Measurements from ENCODE around the gene OR10J4.
"Not testable (repeated sequence)": the region's sequence is repeated elsewhere in the genome, so short reads cannot be mapped to it uniquely, and the experiment has no call there.

OR10J4 gene

GRCh38 chr1:159431904-159432303, at the start of gene OR10J4:
TSS of gene OR10J4 (plus strand) at chr1:159432204.
- DNase-seq, result no peak

- no peak for DNase-seq
These were observed 25.2 kb upstream of the OR10J4 start for GRCh38 chr1:159406821-159407220.

DNA sequence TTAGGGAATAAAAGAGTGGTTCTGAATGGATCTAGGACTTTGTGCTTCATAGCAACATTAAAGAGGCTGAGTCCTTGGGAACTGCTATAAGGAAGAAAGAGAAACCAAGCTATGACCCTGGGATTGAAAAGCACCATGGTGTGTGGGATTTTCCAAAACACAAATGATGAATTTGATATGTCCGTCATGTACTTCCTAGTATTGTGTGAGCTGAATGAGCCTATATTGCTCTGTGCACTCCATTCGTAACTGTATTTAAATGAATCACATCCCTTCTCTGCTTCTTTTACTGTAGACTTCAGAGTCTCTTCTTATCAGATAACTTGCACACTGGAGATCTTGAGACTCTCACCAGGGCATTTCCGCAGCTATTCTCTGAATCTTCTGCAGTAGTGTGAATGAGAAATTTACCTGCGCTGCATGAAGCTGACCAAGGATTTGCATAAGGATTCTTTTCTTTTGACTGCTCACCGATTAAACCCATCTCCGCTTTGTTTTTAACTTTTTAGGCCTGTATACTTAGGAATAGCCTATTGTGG, 23.1 kb upstream of the OR10J4 start:
- DNase-seq, result no peak

GRCh38 chr1:159421821-159422220, 10.2 kb upstream of the OR10J4 start:
- no peak for DNase-seq

- no peak for DNase-seq
These were observed 3.5 kb upstream of the OR10J4 start for GRCh38 chr1:159428536-159428935.

GRCh38 chr1:159429074-159429861, 2.7 kb upstream of the OR10J4 start:
- DNase-seq, result no peak

DNA sequence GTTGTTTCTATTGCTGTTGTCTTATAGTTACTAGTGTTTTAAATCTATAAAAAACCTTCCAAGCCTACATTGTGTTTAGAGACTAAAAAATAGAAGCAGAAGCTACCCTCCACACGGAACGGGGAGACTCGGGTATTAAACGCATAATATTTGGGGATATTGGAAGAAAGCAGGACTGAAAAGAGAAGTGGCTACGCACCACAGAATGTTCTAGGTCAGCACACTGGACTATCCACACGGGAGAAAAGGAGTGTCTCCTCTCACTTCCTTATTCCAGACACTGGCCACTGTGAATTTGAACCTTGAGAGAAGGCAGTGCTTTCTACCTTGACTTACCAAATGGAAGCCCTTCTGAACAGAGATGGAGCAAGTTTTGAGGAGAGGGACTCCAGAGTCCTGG, 1.0 kb upstream of the OR10J4 start:
- DNase-seq, result no peak

DNA sequence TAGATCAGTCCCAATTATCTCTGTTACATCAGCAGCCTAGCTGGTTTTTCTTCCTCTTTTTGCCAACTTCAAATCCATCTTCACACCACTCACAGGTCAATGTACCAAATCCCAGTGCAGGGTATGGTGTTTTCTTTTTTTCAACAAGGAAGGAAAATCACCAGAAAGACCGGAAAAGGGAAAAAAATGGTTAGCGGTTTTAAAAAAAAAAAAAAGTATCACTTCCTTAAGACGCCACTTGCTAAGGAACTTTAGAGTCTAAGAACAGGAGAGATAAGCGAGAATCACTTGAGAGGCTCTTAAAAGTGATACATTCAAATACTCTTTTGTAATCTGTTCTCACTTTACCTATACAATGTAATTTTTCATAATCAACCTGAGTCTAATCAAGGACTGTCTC, 4.5 kb downstream of the OR10J4 start:
- DNase-seq, result no peak

- no peak for DNase-seq
These were observed 7.4 kb downstream of the OR10J4 start, which contains the start of gene OR10J1 for GRCh38 chr1:159439422-159439821. TSS of gene OR10J1 (plus strand) at chr1:159439722. CDS start at chr1:159439792, 70 bp downstream.

DNA sequence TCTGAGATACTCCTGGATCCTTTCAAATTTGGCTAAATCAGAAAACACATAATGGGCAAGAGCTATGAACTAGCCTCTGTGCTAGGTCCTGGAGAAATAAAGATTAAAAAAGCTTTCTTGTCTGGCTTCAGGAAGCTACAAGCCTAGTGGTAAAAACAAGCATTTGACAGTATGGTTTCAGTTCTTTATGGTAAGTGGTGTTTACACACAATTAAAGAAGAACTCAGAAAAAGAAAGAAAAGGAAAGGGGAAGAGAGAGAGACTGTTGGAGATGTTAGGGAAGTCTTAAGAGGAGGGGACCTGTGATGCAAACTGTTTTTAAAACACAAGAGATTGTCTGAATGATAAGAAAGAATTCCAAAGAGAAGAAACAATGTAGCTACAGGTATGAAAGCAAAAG, 9.4 kb downstream of the OR10J4 start:
- DNase-seq, result no peak

DNA sequence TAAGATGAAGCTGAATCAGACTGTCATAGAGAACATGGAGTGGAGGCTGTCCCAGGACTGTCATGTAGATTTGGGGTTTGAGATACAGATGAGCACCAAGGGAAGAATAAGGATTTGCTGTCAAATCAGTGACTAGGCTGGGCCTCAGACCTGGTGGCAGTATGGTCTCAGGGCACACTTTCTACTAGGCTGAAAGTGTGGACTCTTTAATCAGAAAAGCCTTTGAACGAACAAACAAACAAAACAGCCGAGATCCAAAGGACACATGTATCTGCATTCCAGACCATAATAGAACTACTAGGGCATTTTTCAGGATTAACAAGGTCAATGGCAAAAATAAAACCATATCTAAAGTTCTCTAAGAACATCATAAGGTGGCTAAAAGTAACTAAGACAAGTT, 10.4 kb downstream of the OR10J4 start:
- no peak for DNase-seq

DNA sequence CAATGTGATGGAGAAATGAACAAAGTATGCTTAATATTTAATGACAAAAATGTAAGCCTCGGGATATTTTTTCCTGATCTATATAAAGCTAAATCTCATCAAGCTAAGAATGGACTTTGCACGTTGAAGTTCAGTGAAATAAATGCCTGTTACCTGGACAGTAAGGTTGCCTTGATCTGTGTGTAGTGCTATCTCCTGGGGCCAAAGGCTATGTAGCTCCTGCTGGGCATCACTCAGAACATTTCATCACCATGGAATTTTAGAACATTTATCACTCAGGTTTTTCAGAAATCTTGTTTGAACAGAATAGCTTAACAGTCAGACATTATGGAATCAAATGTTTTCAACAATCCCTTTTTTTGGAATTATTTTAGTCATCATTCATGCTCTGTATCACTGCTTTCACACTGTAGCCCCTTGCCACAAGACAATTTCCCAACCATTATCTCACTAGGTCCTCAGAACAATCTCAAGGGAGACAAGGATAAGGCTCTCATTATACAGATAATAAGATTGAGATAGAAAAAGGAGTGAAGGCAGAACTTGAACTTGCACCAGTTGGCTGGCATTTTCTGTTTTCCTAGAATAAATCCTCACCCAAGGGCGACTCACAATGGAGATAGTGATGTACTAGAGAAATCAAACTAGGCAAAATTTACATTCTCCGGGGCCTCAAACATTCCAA, 11.2 kb downstream of the OR10J4 start:
- DNase-seq, result no peak

GRCh38 chr1:159444511-159444910, 12.5 kb downstream of the OR10J4 start:
- no peak for DNase-seq

GRCh38 chr1:159448181-159448580, 16.2 kb downstream of the OR10J4 start:
- no peak for DNase-seq

GRCh38 chr1:159449605-159450004, 17.6 kb downstream of the OR10J4 start:
- not testable (repeated sequence) for DNase-seq

GRCh38 chr1:159459551-159459950, 27.5 kb downstream of the OR10J4 start:
- no peak for DNase-seq

- DNase-seq, result no peak
These were observed 33.2 kb downstream of the OR10J4 start for GRCh38 chr1:159465191-159465603.

- no peak for DNase-seq
These were observed 36.3 kb downstream of the OR10J4 start for GRCh38 chr1:159468321-159468720.

DNA sequence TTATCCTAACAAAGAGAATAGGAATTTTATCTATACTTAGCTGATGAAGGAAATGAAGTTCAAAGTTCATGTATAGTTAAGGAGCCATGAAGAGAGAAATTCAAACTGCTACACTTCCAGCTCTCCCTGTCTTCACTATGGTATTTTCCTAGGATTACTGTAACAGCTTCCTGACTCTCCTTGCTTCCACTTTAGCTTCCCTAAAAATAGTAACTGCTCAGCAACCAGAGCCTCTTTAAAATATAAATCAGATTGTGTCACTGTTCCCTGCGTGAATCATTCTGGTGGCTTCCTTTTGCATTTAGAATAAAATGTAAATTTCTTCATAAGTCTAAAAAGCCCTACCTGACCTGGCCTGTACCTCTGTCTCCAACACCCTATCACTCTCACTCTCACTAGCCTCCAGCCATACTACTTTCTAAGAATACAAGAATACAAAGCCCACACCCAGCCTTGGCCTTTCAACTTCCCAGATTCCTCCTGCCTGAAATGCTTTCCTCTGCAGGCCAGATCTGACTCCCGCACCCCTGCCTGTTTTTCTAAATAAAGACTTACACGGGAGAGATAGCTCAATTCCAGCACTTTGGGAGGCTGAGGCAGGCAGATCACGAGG, 38.0 kb downstream of the OR10J4 start:
- no peak for DNase-seq

GRCh38 chr1:159473335-159473734, 41.3 kb downstream of the OR10J4 start:
- DNase-seq, result no peak

GRCh38 chr1:159474926-159475325, 42.9 kb downstream of the OR10J4 start:
- no peak for DNase-seq
